Ishikawa (cell line): ENCODE measurements around the gene MAP2.

Experiments used
- EGR1 ChIP-seq: IDR thresholded peaks from 2 replicates; pipeline ENCODE4 v1.6.1; 2012
- EP300 ChIP-seq: IDR thresholded peaks from 2 replicates; pipeline ENCODE4 v1.6.1; 2012; ENCODE audit warnings: borderline replicate concordance
- TAF1 ChIP-seq: IDR thresholded peaks from 2 replicates; pipeline ENCODE4 v1.6.1; 2012; ENCODE audit warnings: low read depth, mild to moderate bottlenecking
- YY1 ChIP-seq: IDR thresholded peaks from 2 replicates; pipeline ENCODE4 v1.6.1; 2012; ENCODE audit warnings: low read depth
- TF ChIP-seq, protein P1 (sequence below): IDR thresholded peaks from 2 replicates; pipeline ENCODE4 v1.6.1; 2012
- TF ChIP-seq, protein P2 (sequence below): IDR thresholded peaks from 2 replicates; pipeline ENCODE4 v1.6.1; 2012; ENCODE audit warnings: low read depth, mild to moderate bottlenecking

DNA sequence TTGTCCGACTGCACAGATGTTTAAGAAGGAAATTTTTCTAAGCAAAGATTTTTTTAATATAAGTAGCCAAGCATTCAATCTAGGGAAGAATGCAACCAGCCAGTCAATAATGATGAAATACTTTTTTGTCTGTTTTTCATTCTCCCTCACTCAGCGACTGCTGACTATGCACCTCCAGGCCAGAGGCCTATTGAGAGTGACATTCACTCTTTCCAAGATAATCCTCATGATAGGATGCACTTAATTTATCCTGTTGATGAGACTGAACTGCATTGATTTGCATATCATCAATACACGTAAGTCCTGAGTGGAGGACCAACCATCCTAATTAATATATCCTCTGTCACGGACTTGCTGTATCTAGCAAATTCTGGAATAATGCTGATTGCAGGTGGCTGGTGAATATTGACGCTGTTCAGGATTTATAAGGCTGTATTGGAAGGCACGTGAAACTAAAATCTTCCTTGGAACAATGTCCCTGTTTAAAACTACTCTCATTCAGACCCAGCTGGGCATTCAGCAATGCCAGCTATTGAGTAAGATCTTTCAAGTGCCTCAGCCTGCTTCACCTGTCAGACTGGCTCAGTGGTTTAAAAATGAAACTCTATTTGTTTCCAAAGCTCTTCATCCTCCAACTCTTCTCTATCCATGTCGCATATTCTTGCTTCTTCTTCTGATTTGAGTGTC is 142.2 kb downstream of the MAP2 start:
- no peak for TF ChIP-seq YY1
- TF ChIP-seq, protein P1, sequence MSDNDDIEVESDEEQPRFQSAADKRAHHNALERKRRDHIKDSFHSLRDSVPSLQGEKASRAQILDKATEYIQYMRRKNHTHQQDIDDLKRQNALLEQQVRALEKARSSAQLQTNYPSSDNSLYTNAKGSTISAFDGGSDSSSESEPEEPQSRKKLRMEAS, result no peak
- TF ChIP-seq TAF1, result no peak
- TF ChIP-seq EP300, result no peak
- TF ChIP-seq EGR1, result no peak
- TF ChIP-seq, protein P2, sequence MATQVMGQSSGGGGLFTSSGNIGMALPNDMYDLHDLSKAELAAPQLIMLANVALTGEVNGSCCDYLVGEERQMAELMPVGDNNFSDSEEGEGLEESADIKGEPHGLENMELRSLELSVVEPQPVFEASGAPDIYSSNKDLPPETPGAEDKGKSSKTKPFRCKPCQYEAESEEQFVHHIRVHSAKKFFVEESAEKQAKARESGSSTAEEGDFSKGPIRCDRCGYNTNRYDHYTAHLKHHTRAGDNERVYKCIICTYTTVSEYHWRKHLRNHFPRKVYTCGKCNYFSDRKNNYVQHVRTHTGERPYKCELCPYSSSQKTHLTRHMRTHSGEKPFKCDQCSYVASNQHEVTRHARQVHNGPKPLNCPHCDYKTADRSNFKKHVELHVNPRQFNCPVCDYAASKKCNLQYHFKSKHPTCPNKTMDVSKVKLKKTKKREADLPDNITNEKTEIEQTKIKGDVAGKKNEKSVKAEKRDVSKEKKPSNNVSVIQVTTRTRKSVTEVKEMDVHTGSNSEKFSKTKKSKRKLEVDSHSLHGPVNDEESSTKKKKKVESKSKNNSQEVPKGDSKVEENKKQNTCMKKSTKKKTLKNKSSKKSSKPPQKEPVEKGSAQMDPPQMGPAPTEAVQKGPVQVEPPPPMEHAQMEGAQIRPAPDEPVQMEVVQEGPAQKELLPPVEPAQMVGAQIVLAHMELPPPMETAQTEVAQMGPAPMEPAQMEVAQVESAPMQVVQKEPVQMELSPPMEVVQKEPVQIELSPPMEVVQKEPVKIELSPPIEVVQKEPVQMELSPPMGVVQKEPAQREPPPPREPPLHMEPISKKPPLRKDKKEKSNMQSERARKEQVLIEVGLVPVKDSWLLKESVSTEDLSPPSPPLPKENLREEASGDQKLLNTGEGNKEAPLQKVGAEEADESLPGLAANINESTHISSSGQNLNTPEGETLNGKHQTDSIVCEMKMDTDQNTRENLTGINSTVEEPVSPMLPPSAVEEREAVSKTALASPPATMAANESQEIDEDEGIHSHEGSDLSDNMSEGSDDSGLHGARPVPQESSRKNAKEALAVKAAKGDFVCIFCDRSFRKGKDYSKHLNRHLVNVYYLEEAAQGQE, result no peak
